ENCODE data around the gene HDAC5. TPM values are rescaled to one million over a fixed set of nuclear protein-coding genes. Genes with fewer than 3 reads are reported as not detected.

HDAC5 gene
- total and polyA plus RNA-seq, 2 donors from 2014 or later: 25.3 to 35.6 TPM

GRCh38 chr17:44079877-44080821, 43.3 kb downstream of the HDAC5 start:
- no peaks in the 10 kb centered on the region for H3K4me1 ChIP-seq (ENCODE audit: control insufficient read depth in 2 of 3, insufficient read depth in 2 of 3, low read depth in 1 of 3, low read length in 3 of 3)
- intact Hi-C loops (cut with DNase I): no loop called here
- no peak overlapping the region for H3K9ac ChIP-seq (ENCODE audit: low read length in 3 of 3)
- H3K36me3 ChIP-seq (ENCODE audit: control insufficient read depth in 2 of 3, insufficient read depth in 3 of 3, low read length in 3 of 3): peaks cover 3 to 76% (median 21%) of the 10 kb centered on the region in 3 donors
- FAIRE-seq (no peak), DNase-seq (peak in 2 of 5 donors; percentile 24 to 51)
- no peak overlapping the region for H3K27ac ChIP-seq (ENCODE audit: low read depth in 2 of 2, low read length in 2 of 2)
- no peak overlapping the region for H3K4me3 ChIP-seq (ENCODE audit: low read length in 3 of 3)
- H3K9me3 ChIP-seq (ENCODE audit: control insufficient read depth in 2 of 3, insufficient read depth in 1 of 3, low read length in 3 of 3): no peaks in the 10 kb centered on the region
- no peaks in the 10 kb centered on the region for H3K27me3 ChIP-seq (ENCODE audit: control insufficient read depth, insufficient read depth, low read length)
- TF ChIP-seq CTCF (IDR thresholded peaks at IDR 0.05; ENCODE audit: borderline replicate concordance, extremely low read depth, insufficient read depth): no peak

- H3K9me3 ChIP-seq (ENCODE audit: control insufficient read depth in 2 of 3, insufficient read depth in 1 of 3, low read length in 3 of 3): no peaks in the 10 kb centered on the region
- H3K27ac ChIP-seq (ENCODE audit: low read depth in 2 of 2, low read length in 2 of 2): no peak overlapping the region
- no peak overlapping the region for H3K4me3 ChIP-seq (ENCODE audit: low read length in 3 of 3)
- peak in 2 of 5 donors; percentile 26 to 51 for DNase-seq
- no peak for FAIRE-seq
- H3K36me3 ChIP-seq (ENCODE audit: control insufficient read depth in 2 of 3, insufficient read depth in 3 of 3, low read length in 3 of 3): peaks cover 3 to 61% (median 16%) of the 10 kb centered on the region in 3 donors
- intact Hi-C loops (cut with DNase I): no loop called here
- no peak overlapping the region for H3K9ac ChIP-seq (ENCODE audit: low read length in 3 of 3)
- no peaks in the 10 kb centered on the region for H3K27me3 ChIP-seq (ENCODE audit: control insufficient read depth, insufficient read depth, low read length)
- no peak for TF ChIP-seq CTCF (IDR thresholded peaks at IDR 0.05; ENCODE audit: borderline replicate concordance, extremely low read depth, insufficient read depth)
- H3K4me1 ChIP-seq (ENCODE audit: control insufficient read depth in 2 of 3, insufficient read depth in 2 of 3, low read depth in 1 of 3, low read length in 3 of 3): no peaks in the 10 kb centered on the region
Observed at GRCh38 chr17:44078412-44078811, 45.0 kb downstream of the HDAC5 start.

- peak in 1 of 5 donors; percentile 45 for DNase-seq
- FAIRE-seq: no peak
- Histone ChIP-seq H3K4me1 (ENCODE audit: control insufficient read depth in 2 of 3, insufficient read depth in 2 of 3, low read depth in 1 of 3, low read length in 3 of 3) (no peaks in the 10 kb centered on the region), H3K4me3 (ENCODE audit: low read length in 3 of 3) (no peak overlapping the region), H3K36me3 (ENCODE audit: control insufficient read depth in 2 of 3, insufficient read depth in 3 of 3, low read length in 3 of 3) (peaks cover 0 to 53% (median 13%) of the 10 kb centered on the region in 3 donors), H3K27me3 (ENCODE audit: control insufficient read depth, insufficient read depth, low read length) (no peaks in the 10 kb centered on the region), H3K9me3 (ENCODE audit: control insufficient read depth in 2 of 3, insufficient read depth in 1 of 3, low read length in 3 of 3) (no peaks in the 10 kb centered on the region), H3K27ac (ENCODE audit: low read depth in 2 of 2, low read length in 2 of 2) (no peak overlapping the region), H3K9ac (ENCODE audit: low read length in 3 of 3) (no peak overlapping the region)
- no peak for TF ChIP-seq CTCF (IDR thresholded peaks at IDR 0.05; ENCODE audit: borderline replicate concordance, extremely low read depth, insufficient read depth)
- intact Hi-C loops (cut with DNase I): no loop called here
Observed at GRCh38 chr17:44077595-44077909, 45.9 kb downstream of the HDAC5 start.

Measured in kidney (tissue), 14 donors.